ENCODE results near the gene HOXD8. TPM values are rescaled to one million over a fixed set of nuclear protein-coding genes. Genes with fewer than 3 reads are reported as not detected.
A peak's percentile ranks its signal among the peaks of the same experiment; 100 is the strongest.

Gene HOXD8
- total and polyA plus RNA-seq, 8 donors = 0.32 to 2.9 (median 1.8) TPM

- peak in 1 of 4 donors; percentile 10 for DNase-seq
- intact Hi-C loops (cut with DNase I) = no loop called here
- peaks cover 79 to 100% of the 10 kb centered on the region in 2 donors for H3K27me3 ChIP-seq
- H3K4me3 ChIP-seq = no peak overlapping the region
- TF ChIP-seq CTCF (IDR thresholded peaks at IDR 0.05) = no peak
- H3K4me1 ChIP-seq = no peaks in the 10 kb centered on the region
- H3K9me3 ChIP-seq = no peaks in the 10 kb centered on the region
- H3K27ac ChIP-seq = no peak overlapping the region
- no peaks in the 10 kb centered on the region for H3K36me3 ChIP-seq
- no peak for ATAC-seq
Observed at GRCh38 chr2:176169181-176169580, 39.7 kb downstream of the HOXD8 start.

DNA sequence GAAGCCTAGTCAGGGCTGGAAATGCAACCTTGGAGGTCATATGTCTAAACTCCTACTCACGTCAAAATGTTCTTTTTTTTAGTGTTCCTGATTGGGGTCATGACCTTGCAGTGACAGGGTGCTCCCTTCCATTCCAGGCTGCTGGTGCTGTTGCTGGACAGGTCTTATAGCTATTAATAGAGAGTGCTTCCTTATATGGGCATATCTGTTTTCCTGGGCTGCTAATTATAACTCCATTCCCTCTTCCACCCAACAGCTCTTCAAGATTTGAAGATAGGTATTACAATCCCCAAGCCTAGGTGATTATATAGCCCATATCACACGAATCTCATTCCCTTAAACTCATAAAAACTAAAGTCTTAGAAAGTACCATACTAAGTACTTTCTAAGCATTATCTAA is 40.2 kb downstream of the HOXD8 start:
- TF ChIP-seq CTCF (IDR thresholded peaks at IDR 0.05) = no peak

DNA sequence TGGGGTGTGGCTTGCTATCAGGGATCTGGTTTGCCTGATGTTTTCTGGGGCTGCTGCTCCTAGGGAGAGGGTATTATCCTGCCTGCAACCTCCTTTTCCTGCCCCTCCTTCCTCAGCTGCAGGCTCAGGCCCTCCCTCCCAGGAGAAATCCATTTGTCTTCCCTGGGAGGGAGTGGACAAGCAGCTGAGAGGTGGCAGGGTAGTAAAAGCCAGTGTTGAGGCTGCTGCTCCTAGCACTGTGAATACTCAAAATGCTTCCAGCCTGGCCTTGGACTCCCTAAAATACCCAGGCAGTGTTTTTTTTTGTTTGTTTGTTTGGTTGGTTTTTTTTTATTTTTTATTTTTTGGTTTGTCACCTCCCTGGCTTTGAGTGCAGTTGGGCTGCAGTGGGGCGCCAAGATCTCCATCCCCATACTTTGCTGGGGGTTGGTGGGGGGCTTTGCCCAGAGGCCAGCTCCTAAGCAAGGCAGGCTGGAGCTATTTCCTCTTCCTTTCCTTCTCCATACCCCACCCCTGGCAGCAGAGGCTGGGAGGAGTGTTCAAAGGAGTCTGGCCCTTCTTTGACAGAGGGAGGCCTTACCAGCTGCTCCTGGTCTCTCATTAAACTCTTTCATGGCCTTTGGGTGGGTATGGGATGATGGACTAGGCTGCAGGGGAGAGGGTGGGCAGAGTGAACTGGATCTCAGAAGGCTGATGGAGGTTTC is 41.2 kb downstream of the HOXD8 start:
- DNase-seq (no peak), ATAC-seq (no peak)
- Histone ChIP-seq H3K36me3 (no peaks in the 10 kb centered on the region), H3K9me3 (no peaks in the 10 kb centered on the region), H3K4me3 (no peak overlapping the region), H3K4me1 (no peaks in the 10 kb centered on the region), H3K27ac (no peak overlapping the region), H3K27me3 (peaks cover 79 to 100% of the 10 kb centered on the region in 2 donors)
- intact Hi-C loops (cut with DNase I) = no loop called here
- TF ChIP-seq CTCF (IDR thresholded peaks at IDR 0.05) = no peak

More for the DNA sequence above, 40.2 kb downstream of the HOXD8 start:
- Histone ChIP-seq H3K27me3 (peaks cover 79 to 100% of the 10 kb centered on the region in 2 donors), H3K9me3 (no peaks in the 10 kb centered on the region), H3K4me3 (no peak overlapping the region), H3K36me3 (no peaks in the 10 kb centered on the region), H3K4me1 (no peaks in the 10 kb centered on the region), H3K27ac (no peak overlapping the region)
- ATAC-seq = no peak
- no peak for DNase-seq
- intact Hi-C loops (cut with DNase I) = no loop called here

DNA sequence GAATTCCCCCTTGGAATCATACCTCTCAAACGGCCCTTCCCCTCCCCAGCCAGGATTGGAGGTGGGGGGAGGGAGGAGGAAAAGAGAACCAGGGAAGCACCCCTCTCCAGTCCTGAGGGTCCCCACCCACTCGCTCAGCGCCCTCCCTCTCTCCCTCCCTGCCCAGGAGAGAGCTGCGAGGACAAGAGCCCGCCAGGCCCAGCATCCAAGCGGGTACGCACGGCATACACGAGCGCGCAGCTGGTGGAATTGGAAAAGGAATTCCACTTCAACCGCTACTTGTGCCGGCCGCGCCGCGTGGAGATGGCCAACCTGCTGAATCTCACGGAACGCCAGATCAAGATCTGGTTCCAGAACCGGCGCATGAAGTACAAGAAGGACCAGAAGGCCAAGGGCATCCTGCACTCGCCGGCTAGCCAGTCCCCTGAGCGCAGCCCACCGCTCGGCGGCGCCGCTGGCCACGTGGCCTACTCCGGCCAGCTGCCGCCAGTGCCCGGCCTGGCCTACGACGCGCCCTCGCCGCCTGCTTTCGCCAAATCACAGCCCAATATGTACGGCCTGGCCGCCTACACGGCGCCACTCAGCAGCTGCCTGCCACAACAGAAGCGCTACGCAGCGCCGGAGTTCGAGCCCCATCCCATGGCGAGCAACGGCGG is 42.0 kb downstream of the HOXD8 start:
- no peak overlapping the region for H3K27ac ChIP-seq
- H3K27me3 ChIP-seq = peaks cover 79 to 100% of the 10 kb centered on the region in 2 donors

More for the DNA sequence above, 42.0 kb downstream of the HOXD8 start:
- H3K4me1 ChIP-seq = no peaks in the 10 kb centered on the region
- peak in 1 of 4 donors; percentile 75 for DNase-seq
- intact Hi-C loops (cut with DNase I) = no loop called here
- H3K36me3 ChIP-seq = no peaks in the 10 kb centered on the region
- H3K4me3 ChIP-seq = peak overlapping the region in 1 of 2 donors; percentile 1
- peak; percentile 77 for ATAC-seq
- no peak for TF ChIP-seq CTCF (IDR thresholded peaks at IDR 0.05)
- H3K9me3 ChIP-seq = no peaks in the 10 kb centered on the region

Data from left lung (tissue), 10 donors.